ENCODE results near the gene CCR7. TPM values are rescaled to one million over a fixed set of nuclear protein-coding genes. Genes with fewer than 3 reads are reported as not detected.

Gene CCR7
- total and polyA plus RNA-seq, 2 of the 8 experiments (the other 6 are each of a cell fraction or from before 2014, with no cell fraction given), result 0.12 to 0.17 TPM

DNA sequence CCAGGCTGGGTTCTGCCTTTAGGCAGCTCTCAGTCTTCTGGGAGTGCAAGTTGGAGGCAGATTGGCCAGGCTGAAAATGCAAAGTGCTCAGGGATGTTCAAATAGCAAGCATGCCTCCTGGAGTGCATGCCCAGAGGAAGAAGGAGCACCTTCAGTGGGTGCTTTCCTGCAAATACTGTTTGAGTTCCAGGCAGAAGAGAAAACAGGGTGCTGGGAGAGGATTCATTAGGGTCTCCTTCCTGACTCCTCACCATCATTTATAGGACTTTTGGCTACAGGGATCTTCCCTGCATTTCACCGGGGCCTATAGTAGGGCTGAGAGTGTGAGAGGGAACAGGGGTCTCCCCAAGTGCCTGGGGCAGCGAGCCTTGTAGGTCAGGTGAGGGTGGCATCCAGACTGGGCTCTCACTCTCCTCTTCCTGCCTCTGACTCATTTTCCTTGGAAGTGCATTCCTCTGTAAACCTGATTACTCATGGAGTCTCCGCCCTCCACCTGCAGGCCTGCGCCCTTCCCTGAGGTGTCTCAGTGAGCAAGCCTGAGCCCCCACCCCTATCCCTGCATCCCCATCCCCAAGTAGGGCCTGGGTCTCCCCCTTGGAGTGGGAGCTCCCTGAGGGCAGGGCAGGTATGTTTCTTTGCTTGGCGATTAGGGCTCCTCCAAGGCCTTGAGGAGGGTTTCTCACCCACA, 46.7 kb downstream of the CCR7 start:
- Histone ChIP-seq H3K9me3 (ENCODE audit: insufficient read depth in 2 of 2, low read depth in 1 of 2, low read length in 1 of 2) (no peaks in the 10 kb centered on the region), H3K79me1 (ENCODE audit: low read depth, low read length) (no peaks in the 10 kb centered on the region), H2BK12ac (ENCODE audit: low read depth, low read length) (peak overlapping the region; percentile 10; the same call in 1 of the 2 replicates), H3K27ac (ENCODE audit: low read depth, low read length) (no peak overlapping the region), H3K14ac (ENCODE audit: insufficient read length) (no peak overlapping the region), H3K4me3 (ENCODE audit: extremely low read depth in 1 of 4, insufficient read depth in 2 of 4, low read depth in 3 of 4, low read length in 4 of 4) (no peak overlapping the region), H3K23me2 (ENCODE audit: low read depth, low read length) (no peaks in the 10 kb centered on the region; the same call in 1 of the 2 replicates), H3K79me2 (ENCODE audit: control insufficient read depth in 1 of 2, insufficient read depth in 2 of 2, low read length in 2 of 2) (no peaks in the 10 kb centered on the region), H3K27me3 (replicated peaks in 1 of 4; ENCODE audit: control insufficient read depth in 3 of 4, extremely low read depth in 1 of 4, insufficient read depth in 3 of 4, low read length in 3 of 4) (no peaks in the 10 kb centered on the region), H3K4ac (replicated peaks; ENCODE audit: insufficient read length, low read depth, low read length) (no peak overlapping the region), H2BK120ac (replicated peaks; ENCODE audit: low read depth, low read length) (no peak overlapping the region), H4K91ac (replicated peaks; ENCODE audit: insufficient read length, low read length) (peak overlapping the region; percentile 2), H3K9ac (replicated peaks in 1 of 4; ENCODE audit: extremely low read depth in 1 of 4, low read depth in 3 of 4, low read length in 3 of 4) (no peak overlapping the region; a peak in 1 of 7 replicates), H4K20me1 (replicated peaks in 1 of 2; ENCODE audit: control insufficient read depth in 1 of 2, insufficient read depth in 2 of 2, low read length in 2 of 2) (no peaks in the 10 kb centered on the region), H2BK20ac (ENCODE audit: low read length) (no peak overlapping the region), H3K4me2 (ENCODE audit: insufficient read depth in 1 of 2, low read depth in 2 of 2, low read length in 2 of 2) (no peak overlapping the region), H3K56ac (replicated peaks; ENCODE audit: insufficient read length, low read depth, low read length) (no peak overlapping the region), H2AFZ (ENCODE audit: low read length) (0 out of 2 replicates have a peak overlapping the region, but pooled peaks have one; percentile 9), H3K36me3 (ENCODE audit: control insufficient read depth in 2 of 4, insufficient read depth in 4 of 4, low read length in 3 of 4) (no peaks in the 10 kb centered on the region), H2BK15ac (ENCODE audit: low read length) (no peak overlapping the region), H4K8ac (ENCODE audit: extremely low read depth, insufficient read depth, low read length) (no peak overlapping the region; the same call in 1 of the 2 replicates), H2BK5ac (ENCODE audit: low read depth, low read length) (no peak overlapping the region), H4K5ac (ENCODE audit: insufficient read length, low read depth, low read length) (no peak overlapping the region), H2AK5ac (ENCODE audit: low read depth, low read length) (no peak overlapping the region), H3K23ac (ENCODE audit: insufficient read length) (no peak overlapping the region), H3K18ac (ENCODE audit: extremely low read depth, low read length) (peak overlapping the region; percentile 4; the same call in 1 of the 2 replicates), H3K4me1 (replicated peaks in 1 of 4; ENCODE audit: control insufficient read depth in 3 of 4, insufficient read depth in 4 of 4, low read length in 3 of 4) (peaks cover 0 to 10% (median 2%) of the 10 kb centered on the region in 4 experiments; a peak in 5 of 7 replicates)
- ChIA-PET POLR2A (ENCODE audit: partially characterized antibody) (interaction anchor here (0.6 to 1.3 kb wide), 5 partner anchors 9 to 1146 kb away, joined by 3 to 4 read pairs (median 3); no protein-coding TSS in a partner anchor), CTCF (ENCODE audit: partially characterized antibody) (interaction anchor here (1.0 to 3.3 kb wide), 6 partner anchors 14 to 102 kb away, joined by 3 to 13 read pairs (median 8); partner anchors contain the start of gene TNS4)
- DNase-seq (ENCODE audit: low read depth in 1 of 2, low spot score in 2 of 2) (no peak), FAIRE-seq (no peak)
- 73% methylated on average over 5 of the region's 5 CpGs; no CpG with 5 or more reads in 1 of the 2 experiments for WGBS, 2 experiments (ENCODE audit: extremely low coverage in 1 of 2, insufficient coverage in 1 of 2, insufficient read length in 1 of 2, insufficient replicate concordance in 2 of 2, low coverage in 1 of 2, low lambda C conversion rate in 2 of 2, missing lambda C conversion rate in 1 of 2)
- TF ChIP-seq FOSL1 (IDR thresholded peaks at IDR 0.05; ENCODE audit: insufficient read depth, low read depth, low read length) (no peak), GABPA (IDR thresholded peaks at IDR 0.05; ENCODE audit: borderline replicate concordance, insufficient read depth, low read length) (no peak), SIRT6 (IDR thresholded peaks at IDR 0.05; ENCODE audit: low read length) (no peak), ASH2L (IDR thresholded peaks at IDR 0.05; ENCODE audit: low read length) (no peak), CEBPB (IDR thresholded peaks at IDR 0.05; ENCODE audit: low read depth, low read length) (no peak), HDAC6 (IDR thresholded peaks at IDR 0.05; ENCODE audit: low read depth, low read length) (no peak), BCL11A (IDR thresholded peaks at IDR 0.05; ENCODE audit: low read depth in 2 of 2, low read length in 2 of 2) (no peak), SRF (IDR thresholded peaks at IDR 0.05; ENCODE audit: low read depth, low read length) (no peak), SP2 (IDR thresholded peaks at IDR 0.05; ENCODE audit: low read length) (no peak), SUZ12 (IDR thresholded peaks at IDR 0.05; ENCODE audit: low read length) (no peak), CBX5 (IDR thresholded peaks at IDR 0.05; ENCODE audit: low read depth, low read length) (no peak)
- TF ChIP-seq, protein P1, sequence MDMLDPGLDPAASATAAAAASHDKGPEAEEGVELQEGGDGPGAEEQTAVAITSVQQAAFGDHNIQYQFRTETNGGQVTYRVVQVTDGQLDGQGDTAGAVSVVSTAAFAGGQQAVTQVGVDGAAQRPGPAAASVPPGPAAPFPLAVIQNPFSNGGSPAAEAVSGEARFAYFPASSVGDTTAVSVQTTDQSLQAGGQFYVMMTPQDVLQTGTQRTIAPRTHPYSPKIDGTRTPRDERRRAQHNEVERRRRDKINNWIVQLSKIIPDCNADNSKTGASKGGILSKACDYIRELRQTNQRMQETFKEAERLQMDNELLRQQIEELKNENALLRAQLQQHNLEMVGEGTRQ (IDR thresholded peaks at IDR 0.05; ENCODE audit: low read length), result no peak
